ENCODE results near the gene BMAL1.

The BMAL1 gene

DNA sequence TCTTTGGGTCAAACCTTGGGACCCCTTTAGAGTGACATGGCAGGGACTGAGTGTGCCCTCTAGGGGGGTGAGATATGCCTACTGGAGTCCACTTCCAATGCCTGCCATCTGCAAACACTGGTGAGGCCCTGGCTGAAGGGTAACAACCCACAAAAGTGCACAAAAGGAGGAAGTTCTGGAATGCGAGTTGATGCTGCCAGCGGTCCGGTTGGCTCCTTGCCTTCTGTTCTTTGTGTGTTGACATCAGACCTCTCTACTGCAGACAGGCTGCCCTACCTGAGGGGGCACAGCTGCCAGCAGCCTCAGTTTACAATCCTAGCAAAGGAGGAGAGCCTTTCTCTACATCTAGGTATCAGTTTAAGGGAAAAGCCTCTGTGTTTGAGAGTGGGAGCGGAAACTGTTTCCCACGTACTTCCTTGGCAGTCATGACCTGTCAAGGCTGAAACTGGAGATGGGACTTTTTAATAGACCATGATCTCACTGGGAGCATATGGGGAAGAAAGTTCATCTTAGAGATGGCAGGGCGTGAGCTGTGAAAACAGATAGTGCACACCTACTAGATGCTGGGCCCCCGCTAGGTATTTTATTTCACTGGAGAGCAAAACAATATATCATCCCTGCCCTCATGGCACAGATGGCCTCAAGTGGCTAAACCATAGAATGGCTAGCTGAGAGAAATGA is 27.2 kb downstream of the BMAL1 start:
- Histone ChIP-seq H3K4me3 (ENCODE audit: low read depth, low read length) (no peak overlapping the region), H3K27me3 (no peaks in the 10 kb centered on the region), H3K36me3 (no peaks in the 10 kb centered on the region), H3K4me1 (no peaks in the 10 kb centered on the region), H3K9me3 (no peaks in the 10 kb centered on the region)
- TF ChIP-seq, protein P1, sequence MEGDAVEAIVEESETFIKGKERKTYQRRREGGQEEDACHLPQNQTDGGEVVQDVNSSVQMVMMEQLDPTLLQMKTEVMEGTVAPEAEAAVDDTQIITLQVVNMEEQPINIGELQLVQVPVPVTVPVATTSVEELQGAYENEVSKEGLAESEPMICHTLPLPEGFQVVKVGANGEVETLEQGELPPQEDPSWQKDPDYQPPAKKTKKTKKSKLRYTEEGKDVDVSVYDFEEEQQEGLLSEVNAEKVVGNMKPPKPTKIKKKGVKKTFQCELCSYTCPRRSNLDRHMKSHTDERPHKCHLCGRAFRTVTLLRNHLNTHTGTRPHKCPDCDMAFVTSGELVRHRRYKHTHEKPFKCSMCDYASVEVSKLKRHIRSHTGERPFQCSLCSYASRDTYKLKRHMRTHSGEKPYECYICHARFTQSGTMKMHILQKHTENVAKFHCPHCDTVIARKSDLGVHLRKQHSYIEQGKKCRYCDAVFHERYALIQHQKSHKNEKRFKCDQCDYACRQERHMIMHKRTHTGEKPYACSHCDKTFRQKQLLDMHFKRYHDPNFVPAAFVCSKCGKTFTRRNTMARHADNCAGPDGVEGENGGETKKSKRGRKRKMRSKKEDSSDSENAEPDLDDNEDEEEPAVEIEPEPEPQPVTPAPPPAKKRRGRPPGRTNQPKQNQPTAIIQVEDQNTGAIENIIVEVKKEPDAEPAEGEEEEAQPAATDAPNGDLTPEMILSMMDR (IDR thresholded peaks at IDR 0.05; ENCODE audit: low read depth, low read length) = no peak
- no peak for DNase-seq

DNA sequence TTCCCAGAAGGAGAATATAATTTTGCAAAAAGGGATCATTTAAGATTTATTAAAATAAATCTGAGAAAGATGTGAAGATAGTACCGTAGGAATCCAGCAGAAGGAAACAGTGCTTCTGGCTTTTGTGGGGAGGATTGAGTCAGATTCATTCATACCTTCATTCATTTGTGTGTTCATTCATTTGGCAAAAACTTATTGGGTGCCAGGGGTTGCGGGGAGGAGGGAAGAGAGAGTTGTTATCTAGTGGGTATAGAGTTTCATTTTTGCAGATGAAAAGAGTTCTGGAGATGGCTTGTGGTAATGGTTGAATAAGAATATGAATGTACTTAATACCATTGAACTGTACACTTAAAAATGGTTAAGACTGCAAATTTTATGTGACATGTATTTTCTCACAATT is 31.1 kb downstream of the BMAL1 start:
- no peak overlapping the region for H3K4me3 ChIP-seq (ENCODE audit: low read depth, low read length)
- no peaks in the 10 kb centered on the region for H3K27me3 ChIP-seq
- H3K4me1 ChIP-seq = no peaks in the 10 kb centered on the region
- TF ChIP-seq, protein P1 (IDR thresholded peaks at IDR 0.05; ENCODE audit: low read depth, low read length) = no peak
- DNase-seq = no peak
- no peaks in the 10 kb centered on the region for H3K36me3 ChIP-seq
- no peaks in the 10 kb centered on the region for H3K9me3 ChIP-seq

DNA sequence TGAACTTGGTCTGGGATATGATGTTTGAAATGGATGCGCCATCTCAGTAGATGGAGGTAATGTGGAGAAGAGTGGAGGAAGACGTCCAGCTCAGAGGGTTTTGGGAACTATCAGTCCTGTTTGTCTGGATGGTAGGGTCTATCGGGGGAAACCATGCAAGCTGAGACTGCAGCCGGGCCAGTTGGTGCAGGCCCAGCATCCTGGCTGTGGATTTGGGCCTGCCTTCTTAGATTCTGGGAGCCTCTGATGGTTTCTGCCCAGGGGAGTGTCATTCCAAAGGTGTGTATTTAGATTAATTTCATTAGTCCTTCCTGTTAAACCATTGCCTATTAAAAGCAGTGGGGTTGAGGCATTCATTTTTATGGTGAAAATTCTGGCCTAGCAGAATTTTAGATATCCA is 31.6 kb downstream of the BMAL1 start:
- H3K36me3 ChIP-seq = no peaks in the 10 kb centered on the region
- DNase-seq = no peak
- TF ChIP-seq, protein P1 (IDR thresholded peaks at IDR 0.05; ENCODE audit: low read depth, low read length) = no peak
- no peaks in the 10 kb centered on the region for H3K9me3 ChIP-seq
- no peaks in the 10 kb centered on the region for H3K4me1 ChIP-seq
- no peak overlapping the region for H3K4me3 ChIP-seq (ENCODE audit: low read depth, low read length)
- no peaks in the 10 kb centered on the region for H3K27me3 ChIP-seq

DNA sequence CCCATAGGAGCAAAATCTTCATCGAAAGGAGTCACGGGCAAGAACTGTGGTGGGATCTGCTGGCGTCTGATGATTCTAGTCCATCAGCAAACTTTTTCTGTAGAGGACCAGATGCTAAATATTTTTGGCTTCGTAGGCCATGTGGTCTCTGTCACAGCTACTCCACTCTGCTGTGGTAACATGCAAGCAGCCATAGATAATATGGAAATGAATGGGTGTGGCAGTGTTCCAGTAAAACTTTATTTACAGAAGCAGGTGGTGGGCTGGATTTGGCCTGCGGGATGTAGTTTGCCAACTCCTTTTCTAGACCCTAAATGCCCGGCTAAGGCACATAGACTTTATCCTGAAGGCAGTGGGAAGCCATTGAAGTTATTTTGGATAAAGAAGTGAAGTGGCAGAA is 32.9 kb downstream of the BMAL1 start:
- H3K4me3 ChIP-seq (ENCODE audit: low read depth, low read length) = no peak overlapping the region
- H3K36me3 ChIP-seq = no peaks in the 10 kb centered on the region
- no peaks in the 10 kb centered on the region for H3K4me1 ChIP-seq
- TF ChIP-seq, protein P1 (IDR thresholded peaks at IDR 0.05; ENCODE audit: low read depth, low read length) = no peak
- H3K27me3 ChIP-seq = no peaks in the 10 kb centered on the region
- DNase-seq = no peak
- H3K9me3 ChIP-seq = no peaks in the 10 kb centered on the region

DNA sequence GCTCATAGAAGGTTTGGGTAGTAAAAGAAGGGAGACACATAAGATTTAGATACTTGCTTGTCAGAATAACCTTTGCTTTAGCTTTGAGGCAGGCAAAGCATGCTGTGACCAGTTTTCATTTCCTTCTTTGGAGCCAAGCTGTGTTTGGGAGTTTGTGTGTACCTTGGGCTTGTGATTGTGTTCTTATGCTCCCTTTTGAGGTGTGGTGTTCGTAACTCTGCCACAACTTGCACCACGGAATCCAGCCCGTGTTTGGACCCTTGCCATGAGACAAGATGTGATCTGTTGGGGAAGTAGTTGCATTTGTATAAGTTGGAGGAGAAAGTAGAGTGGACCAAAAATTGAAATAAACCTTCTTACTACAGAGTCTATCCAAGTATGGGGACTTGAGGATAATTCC is 34.0 kb downstream of the BMAL1 start:
- Histone ChIP-seq H3K9me3 (no peaks in the 10 kb centered on the region), H3K36me3 (no peaks in the 10 kb centered on the region), H3K4me1 (no peaks in the 10 kb centered on the region), H3K4me3 (ENCODE audit: low read depth, low read length) (no peak overlapping the region), H3K27me3 (no peaks in the 10 kb centered on the region)
- TF ChIP-seq, protein P1 (IDR thresholded peaks at IDR 0.05; ENCODE audit: low read depth, low read length) = no peak
- DNase-seq = no peak

DNA sequence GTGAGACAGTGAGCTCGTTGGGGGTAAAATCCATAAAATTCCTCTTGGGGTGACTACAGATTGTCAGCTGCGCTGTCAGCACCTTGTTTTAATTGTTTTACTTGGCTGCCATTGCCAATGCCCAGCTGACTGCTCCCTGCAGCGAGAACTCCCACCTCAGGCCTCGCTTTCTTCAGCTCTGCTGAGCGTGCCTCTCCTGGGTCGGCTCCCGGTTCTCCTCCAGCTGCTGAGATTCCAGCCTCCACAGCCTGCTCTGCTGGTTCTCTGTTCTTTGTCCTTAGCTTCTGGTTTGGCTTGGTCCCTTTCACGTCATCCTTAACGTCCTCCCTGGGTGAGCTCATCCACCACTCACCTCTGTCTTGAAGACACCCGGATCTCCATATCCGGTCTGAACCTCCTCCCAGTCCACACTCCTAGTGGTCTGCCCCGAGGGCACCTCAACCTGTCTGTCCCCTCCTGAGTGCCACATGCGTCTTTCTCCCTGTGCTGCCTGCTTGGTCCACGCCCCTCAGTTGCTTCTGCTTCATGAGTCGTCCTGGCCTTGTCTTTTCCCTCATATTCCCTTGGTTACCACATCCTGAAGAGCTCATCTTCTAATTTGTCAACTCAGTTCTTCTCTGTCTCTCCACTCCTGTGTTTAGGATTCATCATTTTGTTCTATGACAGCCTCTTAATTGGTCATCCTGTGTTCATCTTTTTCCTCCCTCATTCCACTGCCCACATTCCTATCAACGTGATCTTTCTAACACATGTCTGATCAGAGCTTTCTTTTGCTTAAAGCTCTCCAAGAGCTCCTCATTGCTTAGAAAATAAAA is 35.6 kb downstream of the BMAL1 start:
- H3K4me1 ChIP-seq = no peaks in the 10 kb centered on the region
- TF ChIP-seq, protein P1 (IDR thresholded peaks at IDR 0.05; ENCODE audit: low read depth, low read length) = no peak
- no peak for DNase-seq
- no peaks in the 10 kb centered on the region for H3K36me3 ChIP-seq
- no peaks in the 10 kb centered on the region for H3K9me3 ChIP-seq
- no peaks in the 10 kb centered on the region for H3K27me3 ChIP-seq
- no peak overlapping the region for H3K4me3 ChIP-seq (ENCODE audit: low read depth, low read length)

Measured in BE2C (cell line).